Mesenchymal stem cell (in vitro differentiated cells and primary cell): Measurements from ENCODE around the gene CDC42BPA.
"Not testable (repeated sequence)": the region's sequence is repeated elsewhere in the genome, so short reads cannot be mapped to it uniquely, and the experiment has no call there.

Experiments
- DNase-seq: peaks from one replicate; pipeline ENCODE4 v3.0.0-alpha.2; 2013
- H2AFZ ChIP-seq: one replicate; pipeline ENCODE4 v1.6.1; 2013; ENCODE audit warnings: low read depth, mild to moderate bottlenecking, control low read depth, inconsistent platforms, low read length, moderate library complexity
- H2AK5ac ChIP-seq: 2 replicates; pipeline ENCODE4 v1.6.1; 2013; ENCODE audit warnings: low read length, moderate library complexity, mild to moderate bottlenecking, inconsistent platforms; ENCODE audit not compliant: severe bottlenecking
- H2BK120ac ChIP-seq: one replicate; pipeline ENCODE4 v1.6.1; 2013; ENCODE audit warnings: low read depth, mild to moderate bottlenecking, inconsistent platforms, low read length, moderate library complexity
- H2BK12ac ChIP-seq, 2 experiments: one replicate each; pipeline ENCODE4 v1.6.1; 2013; ENCODE audit warnings: inconsistent platforms in 2 of 2, low read length in 2 of 2, mild to moderate bottlenecking in 2 of 2, moderate library complexity in 2 of 2, control low read depth in 1 of 2
- H2BK15ac ChIP-seq: one replicate; pipeline ENCODE4 v1.6.1; 2013; ENCODE audit warnings: mild to moderate bottlenecking, low read depth, inconsistent platforms; ENCODE audit not compliant: poor library complexity, severe bottlenecking
- H2BK5ac ChIP-seq: 2 replicates; pipeline ENCODE4 v1.6.1; 2013; ENCODE audit warnings: low read depth, mild to moderate bottlenecking, low read length, control low read depth, inconsistent platforms; ENCODE audit not compliant: poor library complexity, severe bottlenecking
- H3K14ac ChIP-seq, 2 experiments: one replicate each; pipeline ENCODE4 v1.6.1; 2013; ENCODE audit warnings: inconsistent platforms in 2 of 2, low read length in 2 of 2, control low read depth in 1 of 2, mild to moderate bottlenecking in 1 of 2, moderate library complexity in 1 of 2
- H3K18ac ChIP-seq, 2 experiments: one replicate each; pipeline ENCODE4 v1.6.1; 2013; ENCODE audit warnings: inconsistent platforms in 2 of 2, low read length in 2 of 2, control low read depth in 1 of 2, low read depth in 1 of 2, mild to moderate bottlenecking in 1 of 2
- H3K23ac ChIP-seq, 2 experiments: one replicate each; pipeline ENCODE4 v1.6.1; 2013; ENCODE audit warnings: inconsistent platforms in 2 of 2, low read length in 2 of 2, mild to moderate bottlenecking in 2 of 2, moderate library complexity in 2 of 2, control low read depth in 1 of 2
- H3K27ac ChIP-seq: 2 replicates; pipeline ENCODE4 v1.5.1; 2013; ENCODE audit warnings: mild to moderate bottlenecking, moderate library complexity, low read length, control low read depth, inconsistent platforms; ENCODE audit not compliant: poor library complexity, severe bottlenecking
- H3K27me3 ChIP-seq, 2 experiments: 2 replicates each; pipeline versions ENCODE4 v1.6.1 to v1.7.0; 2013; ENCODE audit warnings: low read length in 2 of 2, mild to moderate bottlenecking in 2 of 2, moderate library complexity in 2 of 2, control low read depth in 1 of 2, inconsistent platforms in 1 of 2; ENCODE audit not compliant: control insufficient read depth in 1 of 2, insufficient read depth in 1 of 2
- H3K36me3 ChIP-seq, 2 experiments: 2 replicates each; pipeline versions ENCODE4 v1.6.1 to v1.7.0; 2013; ENCODE audit warnings: low read length in 2 of 2, control low read depth in 1 of 2, inconsistent platforms in 1 of 2, low read depth in 1 of 2, mild to moderate bottlenecking in 1 of 2; ENCODE audit not compliant: insufficient read depth in 2 of 2, control insufficient read depth in 1 of 2
- H3K4ac ChIP-seq, 2 experiments: one replicate each; pipeline ENCODE4 v1.6.1; 2013; ENCODE audit warnings: inconsistent platforms in 2 of 2, low read length in 2 of 2, mild to moderate bottlenecking in 2 of 2, moderate library complexity in 2 of 2, control low read depth in 1 of 2, low read depth in 1 of 2
- H3K4me1 ChIP-seq: 2 replicates; pipeline ENCODE4 v1.6.1; 2013; ENCODE audit warnings: low read depth, low read length, control low read depth; ENCODE audit not compliant: control insufficient read depth, insufficient read depth
- H3K4me2 ChIP-seq: 2 replicates; pipeline ENCODE4 v1.6.1; 2013; ENCODE audit warnings: low read length, mild to moderate bottlenecking, inconsistent platforms; ENCODE audit not compliant: poor library complexity, severe bottlenecking
- H3K4me3 ChIP-seq, 2 experiments: 2 replicates each; pipeline versions ENCODE4 v1.5.1 to v1.7.0; 2013; ENCODE audit warnings: low read length in 2 of 2, mild to moderate bottlenecking in 2 of 2, control low read depth in 1 of 2, low read depth in 1 of 2; ENCODE audit not compliant: insufficient read depth in 1 of 2
- H3K79me1 ChIP-seq: replicated peaks from 2 replicates; pipeline ENCODE4 v1.6.1; 2013; ENCODE audit warnings: mild to moderate bottlenecking, control low read depth, low read length, inconsistent platforms; ENCODE audit not compliant: poor library complexity, severe bottlenecking
- H3K9ac ChIP-seq: 2 replicates; pipeline ENCODE4 v1.7.0; 2013; ENCODE audit warnings: mild to moderate bottlenecking, low read length, moderate library complexity
- H3K9me3 ChIP-seq: 2 replicates; pipeline ENCODE4 v1.7.0; 2013; ENCODE audit warnings: mild to moderate bottlenecking, low read length; ENCODE audit not compliant: control insufficient read depth
- H4K8ac ChIP-seq: one replicate; pipeline ENCODE4 v1.6.1; 2013; ENCODE audit warnings: inconsistent platforms, mild to moderate bottlenecking, low read length, moderate library complexity
- H4K91ac ChIP-seq: one replicate; pipeline ENCODE4 v1.6.1; 2013; ENCODE audit warnings: mild to moderate bottlenecking, low read length, inconsistent platforms
- WGBS: methylation state at CpG from one replicate; pipeline ENCODE4 v1.1.7; 2013; ENCODE audit warnings: mixed read lengths; 5-methylcytosine and 5-hydroxymethylcytosine counted together

CDC42BPA gene

DNA sequence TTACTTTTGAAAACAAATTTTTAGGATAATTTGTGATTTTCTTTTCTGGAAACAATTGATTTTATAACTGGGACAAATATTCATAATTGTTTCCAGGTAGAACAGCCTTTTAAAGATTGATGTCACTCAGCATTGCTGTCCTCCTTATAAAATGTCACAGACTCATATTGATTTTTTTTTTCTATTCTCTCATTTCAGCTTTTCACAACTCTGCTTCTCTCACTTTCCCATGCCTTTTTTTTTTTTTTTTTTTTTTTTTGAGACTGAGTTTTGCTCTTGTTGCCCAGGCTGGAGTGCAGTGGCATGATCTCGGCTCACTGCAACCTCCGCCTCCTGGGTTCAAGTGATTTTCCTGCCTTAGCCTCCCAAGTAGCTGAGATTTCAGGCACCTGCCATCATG is 33.9 kb upstream of the CDC42BPA start:
- not testable (repeated sequence) for H3K27me3 ChIP-seq, H2AFZ ChIP-seq, H3K36me3 ChIP-seq, H3K4ac ChIP-seq, H3K18ac ChIP-seq, H2BK12ac ChIP-seq, H4K8ac ChIP-seq, DNase-seq, H4K91ac ChIP-seq, H3K79me1 ChIP-seq, H3K23ac ChIP-seq, H3K9ac ChIP-seq, H2BK5ac ChIP-seq, H3K9me3 ChIP-seq, H2AK5ac ChIP-seq, H2BK120ac ChIP-seq, H3K14ac ChIP-seq, H3K27ac ChIP-seq, H3K4me3 ChIP-seq, H3K4me2 ChIP-seq, H2BK15ac ChIP-seq, H3K4me1 ChIP-seq
- 100% methylated on average over 2 of the region's 2 CpGs for WGBS

- Histone ChIP-seq H3K4me3 (no peak overlapping the region), H3K79me1 (no peaks in the 10 kb centered on the region), H2AK5ac (no peak overlapping the region), H2BK120ac (no peak overlapping the region), H3K27ac (no peak overlapping the region), H2BK15ac (no peak overlapping the region), H3K18ac (no peak overlapping the region), H3K9ac (no peak overlapping the region), H3K4me1 (peaks cover under 1% of the 10 kb centered on the region), H3K36me3 (no peaks in the 10 kb centered on the region), H3K4ac (no peak overlapping the region), H2BK12ac (no peak overlapping the region), H2AFZ (no peak overlapping the region), H3K23ac (no peak overlapping the region), H3K27me3 (no peaks in the 10 kb centered on the region), H4K91ac (no peak overlapping the region), H4K8ac (no peak overlapping the region), H3K14ac (no peak overlapping the region), H2BK5ac (no peak overlapping the region), H3K4me2 (no peak overlapping the region), H3K9me3 (no peaks in the 10 kb centered on the region)
- DNase-seq: peak; percentile 24
- 0% methylated on average over 1 of the region's 1 CpG for WGBS
Measured at GRCh38 chr1:227351443-227351842, 33.2 kb upstream of the CDC42BPA start.

DNA sequence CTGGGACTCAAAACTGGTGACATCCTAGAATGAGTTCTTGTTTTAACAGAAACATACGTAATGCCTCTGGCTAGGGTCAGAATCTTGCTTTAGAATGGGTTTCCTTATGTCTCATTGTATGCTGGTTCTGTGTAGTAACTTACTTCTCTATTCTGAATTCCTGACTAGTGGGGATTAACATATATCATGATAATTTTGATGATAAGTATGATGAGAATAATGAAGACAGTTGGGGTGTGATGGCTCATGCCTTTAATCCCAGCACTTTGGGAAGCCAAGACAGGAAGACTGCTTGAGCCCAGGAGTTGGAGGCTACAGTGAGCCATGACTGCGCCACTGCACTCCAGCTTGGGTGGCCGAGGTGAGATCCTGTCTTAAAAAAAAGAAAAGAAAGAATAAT is 31.7 kb upstream of the CDC42BPA start:
- Histone ChIP-seq H2BK120ac (no peak overlapping the region), H2BK12ac (no peak overlapping the region), H4K91ac (no peak overlapping the region), H2BK15ac (no peak overlapping the region), H3K14ac (no peak overlapping the region), H3K4ac (no peak overlapping the region), H3K79me1 (no peaks in the 10 kb centered on the region), H3K36me3 (no peaks in the 10 kb centered on the region), H3K27me3 (no peaks in the 10 kb centered on the region), H2AK5ac (no peak overlapping the region), H3K4me1 (no peaks in the 10 kb centered on the region), H2AFZ (no peak overlapping the region), H3K23ac (no peak overlapping the region), H4K8ac (no peak overlapping the region), H2BK5ac (no peak overlapping the region), H3K27ac (no peak overlapping the region), H3K18ac (no peak overlapping the region), H3K9me3 (no peaks in the 10 kb centered on the region), H3K9ac (no peak overlapping the region), H3K4me2 (no peak overlapping the region), H3K4me3 (no peak overlapping the region)
- 97% methylated on average over 3 of the region's 3 CpGs for WGBS
- no peak for DNase-seq

- Histone ChIP-seq H3K9ac (peak overlapping the region; percentile 74), H3K4me2 (no peak overlapping the region), H2BK15ac (no peak overlapping the region), H2AK5ac (no peak overlapping the region), H2BK120ac (no peak overlapping the region), H3K4ac (no peak overlapping the region), H3K14ac (no peak overlapping the region), H2AFZ (no peak overlapping the region), H3K27me3 (no peaks in the 10 kb centered on the region), H3K27ac (peak overlapping the region; percentile 61), H4K8ac (no peak overlapping the region), H3K4me1 (peaks cover 1% of the 10 kb centered on the region), H2BK12ac (no peak overlapping the region), H3K36me3 (no peaks in the 10 kb centered on the region), H2BK5ac (no peak overlapping the region), H3K23ac (no peak overlapping the region), H3K9me3 (peaks cover 6% of the 10 kb centered on the region), H3K79me1 (no peaks in the 10 kb centered on the region), H3K18ac (no peak overlapping the region), H3K4me3 (peak overlapping the region in 1 of 2 experiments; percentile 28), H4K91ac (no peak overlapping the region)
- peak; percentile 88 for DNase-seq
- 20% methylated on average over 1 of the region's 3 CpGs for WGBS
Measured at GRCh38 chr1:227343727-227344551, 25.6 kb upstream of the CDC42BPA start.
